ENCODE data around the gene KMT2E.
"Not testable (repeated sequence)": the region's sequence is repeated elsewhere in the genome, so short reads cannot be mapped to it uniquely, and the experiment has no call there.

Gene KMT2E, protein sequence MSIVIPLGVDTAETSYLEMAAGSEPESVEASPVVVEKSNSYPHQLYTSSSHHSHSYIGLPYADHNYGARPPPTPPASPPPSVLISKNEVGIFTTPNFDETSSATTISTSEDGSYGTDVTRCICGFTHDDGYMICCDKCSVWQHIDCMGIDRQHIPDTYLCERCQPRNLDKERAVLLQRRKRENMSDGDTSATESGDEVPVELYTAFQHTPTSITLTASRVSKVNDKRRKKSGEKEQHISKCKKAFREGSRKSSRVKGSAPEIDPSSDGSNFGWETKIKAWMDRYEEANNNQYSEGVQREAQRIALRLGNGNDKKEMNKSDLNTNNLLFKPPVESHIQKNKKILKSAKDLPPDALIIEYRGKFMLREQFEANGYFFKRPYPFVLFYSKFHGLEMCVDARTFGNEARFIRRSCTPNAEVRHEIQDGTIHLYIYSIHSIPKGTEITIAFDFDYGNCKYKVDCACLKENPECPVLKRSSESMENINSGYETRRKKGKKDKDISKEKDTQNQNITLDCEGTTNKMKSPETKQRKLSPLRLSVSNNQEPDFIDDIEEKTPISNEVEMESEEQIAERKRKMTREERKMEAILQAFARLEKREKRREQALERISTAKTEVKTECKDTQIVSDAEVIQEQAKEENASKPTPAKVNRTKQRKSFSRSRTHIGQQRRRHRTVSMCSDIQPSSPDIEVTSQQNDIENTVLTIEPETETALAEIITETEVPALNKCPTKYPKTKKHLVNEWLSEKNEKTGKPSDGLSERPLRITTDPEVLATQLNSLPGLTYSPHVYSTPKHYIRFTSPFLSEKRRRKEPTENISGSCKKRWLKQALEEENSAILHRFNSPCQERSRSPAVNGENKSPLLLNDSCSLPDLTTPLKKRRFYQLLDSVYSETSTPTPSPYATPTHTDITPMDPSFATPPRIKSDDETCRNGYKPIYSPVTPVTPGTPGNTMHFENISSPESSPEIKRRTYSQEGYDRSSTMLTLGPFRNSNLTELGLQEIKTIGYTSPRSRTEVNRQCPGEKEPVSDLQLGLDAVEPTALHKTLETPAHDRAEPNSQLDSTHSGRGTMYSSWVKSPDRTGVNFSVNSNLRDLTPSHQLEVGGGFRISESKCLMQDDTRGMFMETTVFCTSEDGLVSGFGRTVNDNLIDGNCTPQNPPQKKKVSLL (N-terminal part only)

GRCh38 chr7:105013816-105014692, at the start of gene KMT2E:
Gene KMT2E, plus strand, starts transcription at chr7:105014205. Its CDS starts 26,748 bp downstream, at chr7:105040953.
- DNase-seq, result peak; percentile 93

- DNase-seq, result no peak
These were observed 49.3 kb upstream of the KMT2E start for GRCh38 chr7:104964626-104965236.

GRCh38 chr7:104966022-104966421, 48.0 kb upstream of the KMT2E start:
- DNase-seq, result no peak

- DNase-seq, result no peak
These were observed 46.9 kb upstream of the KMT2E start for GRCh38 chr7:104967088-104967487.

DNA sequence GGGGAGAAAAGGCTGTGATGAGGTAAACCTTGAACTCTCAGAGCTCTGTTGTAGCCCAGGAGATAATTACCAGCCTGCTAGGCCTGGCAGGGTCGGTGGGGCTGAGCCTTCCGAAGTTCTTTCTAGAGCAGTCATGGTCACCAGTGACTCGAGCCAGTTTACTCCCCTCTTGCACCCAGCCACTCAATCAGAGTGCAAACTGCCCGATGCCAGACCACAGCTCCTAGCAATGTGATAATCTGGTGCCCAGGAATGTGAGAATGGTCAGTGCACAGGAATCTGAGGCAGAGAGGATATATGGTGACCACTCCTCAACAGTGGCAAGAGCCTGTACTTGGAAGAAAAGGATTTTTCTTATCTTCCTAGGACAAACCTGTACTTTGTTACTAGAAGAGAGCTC, 46.4 kb upstream of the KMT2E start:
- DNase-seq, result no peak

DNA sequence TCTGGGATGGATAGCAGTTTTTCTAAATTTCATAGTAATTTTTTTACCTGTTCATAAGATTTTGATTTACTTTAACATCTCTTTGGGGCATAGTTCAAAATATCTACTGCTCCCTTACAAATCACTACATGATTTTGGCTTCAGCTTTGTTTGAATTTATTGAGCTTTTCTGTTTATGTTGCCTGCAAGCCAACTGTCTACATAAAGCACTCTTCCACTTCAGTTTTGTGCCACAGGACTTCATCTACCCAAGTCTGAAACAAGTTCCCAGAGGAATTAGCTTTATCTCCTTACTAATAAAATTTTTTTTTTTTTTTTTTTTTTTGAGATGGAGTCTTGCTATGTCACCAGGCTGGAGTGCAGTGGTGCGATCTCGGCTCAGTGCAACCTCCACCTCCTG, 45.4 kb upstream of the KMT2E start:
- no peak for DNase-seq

DNA sequence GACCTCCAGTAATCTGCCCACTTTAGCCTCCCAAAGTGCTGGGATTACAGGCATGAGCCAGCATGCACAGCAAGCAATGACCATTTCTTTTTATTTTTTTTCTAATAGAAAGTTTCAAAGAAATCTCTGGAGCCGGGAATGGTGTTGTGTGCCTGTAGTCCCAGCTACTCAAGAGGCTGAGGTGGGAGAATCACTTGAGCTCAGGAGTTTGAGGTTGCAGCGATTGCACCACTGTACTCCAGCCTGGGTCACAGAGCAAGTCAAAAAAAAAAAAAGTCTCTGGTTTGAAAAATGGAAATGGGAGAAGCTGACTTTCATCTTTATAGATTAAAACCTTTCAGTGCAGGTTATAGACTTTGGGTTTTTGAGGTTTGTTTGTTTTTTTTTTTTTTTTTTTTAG, 44.8 kb upstream of the KMT2E start:
- DNase-seq, result no peak

- no peak for DNase-seq
These were observed 42.5 kb upstream of the KMT2E start for GRCh38 chr7:104971290-104972071.

DNA sequence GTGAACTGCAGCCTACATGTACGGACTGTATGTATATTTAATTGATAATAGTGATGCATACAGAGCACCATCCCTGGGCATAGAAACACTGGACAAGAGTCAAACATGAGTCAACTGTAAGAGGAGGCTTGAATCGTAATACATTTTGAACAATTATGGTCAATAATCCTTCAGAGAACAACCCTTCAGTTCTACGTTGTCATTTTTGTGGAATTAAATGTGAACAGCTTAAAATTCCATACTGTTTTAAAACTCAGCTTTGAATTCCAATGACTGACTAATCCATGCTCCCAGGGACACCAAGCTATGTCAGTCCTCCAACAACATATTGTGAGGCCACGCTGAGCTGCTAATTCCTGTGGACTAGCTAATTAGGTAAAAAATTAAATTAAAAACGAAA, 41.5 kb upstream of the KMT2E start:
- DNase-seq, result no peak

DNA sequence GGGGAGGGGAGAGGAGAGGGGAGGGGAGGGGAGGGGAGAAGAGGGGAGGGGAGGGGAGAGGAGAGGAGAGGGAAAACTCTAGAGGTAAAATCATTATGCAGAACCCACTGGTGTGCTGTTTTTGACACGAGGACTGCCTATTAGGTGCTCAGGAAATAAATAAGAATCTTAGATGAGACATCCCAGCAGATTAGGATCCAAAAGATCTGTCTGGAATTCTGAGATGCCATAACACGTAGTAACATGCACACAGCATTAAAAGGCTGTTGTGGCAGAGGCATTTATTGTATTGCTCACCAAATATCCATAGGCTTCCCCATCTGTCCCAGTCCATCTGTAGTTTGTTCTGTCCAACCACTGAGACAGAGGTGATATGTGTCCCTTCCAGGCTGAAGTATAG, 40.8 kb upstream of the KMT2E start:
- DNase-seq, result no peak

DNA sequence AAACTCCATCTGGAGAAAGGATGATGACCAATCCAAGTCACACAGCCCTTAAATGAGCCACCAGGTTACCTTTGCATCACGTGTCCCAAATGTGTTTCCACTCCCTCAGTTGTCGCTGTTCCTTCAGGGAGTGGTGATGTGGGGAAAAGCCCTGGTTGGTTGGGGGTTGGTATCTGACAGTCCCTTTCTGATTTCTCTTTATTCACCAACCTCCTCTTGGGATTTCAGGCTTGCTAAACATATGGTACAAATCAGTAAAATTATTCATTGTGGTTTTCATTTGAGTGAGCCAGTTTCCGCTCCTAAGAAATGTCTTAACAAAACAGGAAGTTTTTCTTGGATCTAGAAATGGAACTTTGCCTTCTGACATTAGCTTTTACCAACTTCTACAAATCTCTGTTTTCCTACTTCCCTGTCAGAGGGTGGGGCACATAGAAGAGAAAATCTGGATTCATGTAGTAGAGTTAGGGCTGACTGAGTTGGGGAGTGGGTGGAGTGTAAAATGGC, 40.0 kb upstream of the KMT2E start:
- no peak for DNase-seq

DNA sequence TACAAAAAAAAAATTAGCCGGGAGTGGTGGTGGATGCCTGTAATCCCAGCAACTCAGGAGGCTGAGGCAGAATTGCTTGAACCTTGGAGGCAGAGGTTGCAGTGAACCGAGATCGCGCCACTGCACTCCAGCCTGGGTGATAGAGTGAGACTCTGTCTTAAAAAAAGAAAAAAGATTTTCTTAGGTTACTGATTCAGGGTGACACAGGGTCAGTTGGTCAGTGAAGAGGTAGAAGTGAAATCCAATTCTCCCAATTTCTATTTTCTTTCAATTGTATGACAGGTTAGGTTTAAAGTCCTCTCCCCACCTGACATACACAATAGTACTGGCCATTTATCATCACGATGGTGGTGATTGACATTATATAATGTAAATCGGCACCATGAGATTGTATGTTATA, 38.5 kb upstream of the KMT2E start:
- DNase-seq, result not testable (repeated sequence)

DNA sequence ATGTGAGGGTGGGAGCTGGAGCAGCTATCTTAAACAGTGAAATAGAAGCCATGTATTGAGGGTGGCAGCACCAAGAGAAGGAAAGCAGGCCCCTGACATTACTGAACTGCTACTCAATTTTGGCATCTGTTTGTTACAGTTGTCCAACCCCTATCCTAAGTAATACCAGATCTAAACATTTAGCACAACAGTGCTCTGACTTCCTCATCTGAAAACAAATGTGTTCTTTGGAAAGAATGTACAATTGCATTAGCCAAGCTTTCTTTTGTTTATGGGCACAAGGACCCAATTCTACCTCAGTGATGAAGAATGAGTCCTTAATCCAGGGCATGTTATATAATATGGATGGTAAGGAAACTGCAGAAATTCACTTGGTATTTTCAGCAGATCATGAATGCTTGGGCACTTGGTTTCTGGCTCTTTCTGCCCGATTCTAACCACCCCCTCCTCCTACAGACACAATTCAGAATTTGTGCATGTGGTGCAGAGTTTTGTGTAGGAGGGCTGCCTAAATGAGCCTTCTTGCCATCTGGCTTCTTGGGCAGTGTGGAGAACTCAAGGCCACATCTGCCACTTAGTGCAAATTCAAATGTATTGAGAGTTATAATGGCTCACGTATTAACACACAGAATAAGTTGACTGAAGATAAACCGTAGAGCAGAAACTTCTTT, 36.9 kb upstream of the KMT2E start:
- no peak for DNase-seq

GRCh38 chr7:104978460-104978859, 35.5 kb upstream of the KMT2E start:
- DNase-seq, result no peak

GRCh38 chr7:104979167-104979841, 34.7 kb upstream of the KMT2E start:
- no peak for DNase-seq

- DNase-seq, result no peak
These were observed 33.6 kb upstream of the KMT2E start for GRCh38 chr7:104980440-104980839.

- DNase-seq, result peak; percentile 76
These were observed 32.9 kb upstream of the KMT2E start for GRCh38 chr7:104980841-104981671.

DNA sequence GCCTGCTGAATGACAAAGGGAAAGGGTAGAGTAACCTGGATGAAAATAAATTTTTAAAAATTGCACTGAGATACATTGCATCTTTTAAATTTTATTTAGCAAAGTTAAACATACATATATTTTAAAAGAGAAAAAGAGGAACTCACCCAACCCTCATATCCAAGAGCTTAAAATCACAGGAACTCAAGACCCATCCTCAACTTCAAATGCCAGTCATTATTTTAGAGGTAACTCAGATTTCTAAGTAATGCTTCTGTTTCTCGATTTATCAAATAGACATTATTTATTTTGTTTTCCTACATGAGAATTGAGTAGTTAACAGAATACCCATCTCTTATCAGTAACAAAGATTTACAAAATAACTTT, 32.4 kb upstream of the KMT2E start:
- DNase-seq, result no peak
